GM12874 (cell line): Measurements from ENCODE around the gene ZXDC.

Experiments used
- CTCF ChIP-seq: IDR thresholded peaks from 2 replicates; pipeline ENCODE4 v1.5.1; 2011; ENCODE audit warnings: low read depth, mild to moderate bottlenecking, control low read depth, low read length, moderate library complexity; ENCODE audit not compliant: insufficient read depth

ZXDC gene

GRCh38 chr3:126486360-126486847, 10.7 kb upstream of the ZXDC start:
- TF ChIP-seq CTCF: no peak

GRCh38 chr3:126485956-126486355, 10.3 kb upstream of the ZXDC start:
- no peak for TF ChIP-seq CTCF

GRCh38 chr3:126485176-126485897, 9.6 kb upstream of the ZXDC start:
- no peak for TF ChIP-seq CTCF

- no peak for TF ChIP-seq CTCF
These were observed 9.0 kb upstream of the ZXDC start for GRCh38 chr3:126484662-126485061.

GRCh38 chr3:126484148-126484547, 8.5 kb upstream of the ZXDC start:
- no peak for TF ChIP-seq CTCF

- no peak for TF ChIP-seq CTCF
These were observed 7.7 kb upstream of the ZXDC start for GRCh38 chr3:126483321-126483761.

GRCh38 chr3:126482503-126483255, 7.0 kb upstream of the ZXDC start:
- no peak for TF ChIP-seq CTCF
